ENCODE results near the gene OLR1. TPM values are rescaled to one million over a fixed set of nuclear protein-coding genes. Genes with fewer than 3 reads are reported as not detected.
A peak's percentile ranks its signal among the peaks of the same experiment; 100 is the strongest.
"Not testable (repeated sequence)": the region's sequence is repeated elsewhere in the genome, so short reads cannot be mapped to it uniquely, and the experiment has no call there.

OLR1 gene
- total and polyA plus RNA-seq, 4 donors: 6.3 to 27.2 (median 21.4) TPM

- H3K27ac ChIP-seq (ENCODE audit: low read depth, low read length): no peak overlapping the region
- H3K4me1 ChIP-seq (ENCODE audit: control insufficient read depth, insufficient read depth, low read length): no peaks in the 10 kb centered on the region
- no peaks in the 10 kb centered on the region for H3K36me3 ChIP-seq (ENCODE audit: control insufficient read depth, insufficient read depth, low read length)
- WGBS (ENCODE audit: insufficient coverage): 100% methylated on average over 1 of the region's 3 CpGs
- no peak for DNase-seq (ENCODE audit: low read depth in 4 of 6, low spot score in 6 of 6)
- H3K4me3 ChIP-seq (ENCODE audit: low read depth, low read length): no peak overlapping the region
- H3K27me3 ChIP-seq (ENCODE audit: control insufficient read depth, insufficient read depth, low read length): no peaks in the 10 kb centered on the region
- no peaks in the 10 kb centered on the region for H3K9me3 ChIP-seq (ENCODE audit: control insufficient read depth, insufficient read depth, low read length)
These were observed 22.3 kb upstream of the OLR1 start for GRCh38 chr12:10194160-10194670.

GRCh38 chr12:10191865-10192264 lies 19.9 kb upstream of the OLR1 start:
- 0% methylated on average over 1 of the region's 2 CpGs for WGBS (ENCODE audit: insufficient coverage)
- H3K4me3 ChIP-seq (ENCODE audit: low read depth, low read length): no peak overlapping the region
- DNase-seq (ENCODE audit: low read depth in 4 of 6, low spot score in 6 of 6): peak in 2 of 6 donors; percentile 10 to 76
- H3K4me1 ChIP-seq (ENCODE audit: control insufficient read depth, insufficient read depth, low read length): no peaks in the 10 kb centered on the region
- H3K27ac ChIP-seq (ENCODE audit: low read depth, low read length): no peak overlapping the region
- H3K27me3 ChIP-seq (ENCODE audit: control insufficient read depth, insufficient read depth, low read length): no peaks in the 10 kb centered on the region
- H3K9me3 ChIP-seq (ENCODE audit: control insufficient read depth, insufficient read depth, low read length): no peaks in the 10 kb centered on the region
- H3K36me3 ChIP-seq (ENCODE audit: control insufficient read depth, insufficient read depth, low read length): no peaks in the 10 kb centered on the region

GRCh38 chr12:10190558-10191388 lies 18.8 kb upstream of the OLR1 start:
- 37% methylated on average over 5 of the region's 13 CpGs for WGBS (ENCODE audit: insufficient coverage)
- Histone ChIP-seq H3K27me3 (ENCODE audit: control insufficient read depth, insufficient read depth, low read length) (no peaks in the 10 kb centered on the region), H3K27ac (ENCODE audit: low read depth, low read length) (no peak overlapping the region), H3K4me3 (ENCODE audit: low read depth, low read length) (no peak overlapping the region), H3K9me3 (ENCODE audit: control insufficient read depth, insufficient read depth, low read length) (no peaks in the 10 kb centered on the region), H3K4me1 (ENCODE audit: control insufficient read depth, insufficient read depth, low read length) (no peaks in the 10 kb centered on the region), H3K36me3 (ENCODE audit: control insufficient read depth, insufficient read depth, low read length) (no peaks in the 10 kb centered on the region)
- peak in 5 of 6 donors; percentile 29 to 88 (median 47) for DNase-seq (ENCODE audit: low read depth in 4 of 6, low spot score in 6 of 6)

- no peaks in the 10 kb centered on the region for H3K9me3 ChIP-seq (ENCODE audit: control insufficient read depth, insufficient read depth, low read length)
- 67% methylated on average over 3 of the region's 5 CpGs for WGBS (ENCODE audit: insufficient coverage)
- no peak overlapping the region for H3K4me3 ChIP-seq (ENCODE audit: low read depth, low read length)
- no peaks in the 10 kb centered on the region for H3K4me1 ChIP-seq (ENCODE audit: control insufficient read depth, insufficient read depth, low read length)
- H3K27ac ChIP-seq (ENCODE audit: low read depth, low read length): no peak overlapping the region
- H3K27me3 ChIP-seq (ENCODE audit: control insufficient read depth, insufficient read depth, low read length): no peaks in the 10 kb centered on the region
- DNase-seq (ENCODE audit: low read depth in 4 of 6, low spot score in 6 of 6): no peak
- no peaks in the 10 kb centered on the region for H3K36me3 ChIP-seq (ENCODE audit: control insufficient read depth, insufficient read depth, low read length)
These were observed 17.7 kb upstream of the OLR1 start for GRCh38 chr12:10189653-10190052.

GRCh38 chr12:10186958-10187357 lies 15.0 kb upstream of the OLR1 start:
- WGBS (ENCODE audit: insufficient coverage): 90% methylated on average over 4 of the region's 6 CpGs
- not testable (repeated sequence) for H3K36me3 ChIP-seq (ENCODE audit: control insufficient read depth, insufficient read depth, low read length); H3K27ac ChIP-seq (ENCODE audit: low read depth, low read length); DNase-seq (ENCODE audit: low read depth in 4 of 6, low spot score in 6 of 6); H3K27me3 ChIP-seq (ENCODE audit: control insufficient read depth, insufficient read depth, low read length); H3K4me1 ChIP-seq (ENCODE audit: control insufficient read depth, insufficient read depth, low read length); H3K4me3 ChIP-seq (ENCODE audit: low read depth, low read length); H3K9me3 ChIP-seq (ENCODE audit: control insufficient read depth, insufficient read depth, low read length)

GRCh38 chr12:10186299-10186698 lies 14.4 kb upstream of the OLR1 start:
- H3K9me3 ChIP-seq (ENCODE audit: control insufficient read depth, insufficient read depth, low read length): no peaks in the 10 kb centered on the region
- WGBS (ENCODE audit: insufficient coverage): 61% methylated on average over 7 of the region's 11 CpGs
- H3K4me1 ChIP-seq (ENCODE audit: control insufficient read depth, insufficient read depth, low read length): no peaks in the 10 kb centered on the region
- no peak overlapping the region for H3K4me3 ChIP-seq (ENCODE audit: low read depth, low read length)
- H3K27me3 ChIP-seq (ENCODE audit: control insufficient read depth, insufficient read depth, low read length): no peaks in the 10 kb centered on the region
- H3K27ac ChIP-seq (ENCODE audit: low read depth, low read length): no peak overlapping the region
- DNase-seq (ENCODE audit: low read depth in 4 of 6, low spot score in 6 of 6): peak in 1 of 6 donors; percentile 16
- H3K36me3 ChIP-seq (ENCODE audit: control insufficient read depth, insufficient read depth, low read length): no peaks in the 10 kb centered on the region

- no CpG with 5 or more reads among the region's 7 CpGs for WGBS (ENCODE audit: insufficient coverage)
- Histone ChIP-seq H3K27ac (ENCODE audit: low read depth, low read length) (no peak overlapping the region), H3K4me1 (ENCODE audit: control insufficient read depth, insufficient read depth, low read length) (no peaks in the 10 kb centered on the region), H3K4me3 (ENCODE audit: low read depth, low read length) (no peak overlapping the region), H3K27me3 (ENCODE audit: control insufficient read depth, insufficient read depth, low read length) (no peaks in the 10 kb centered on the region), H3K9me3 (ENCODE audit: control insufficient read depth, insufficient read depth, low read length) (no peaks in the 10 kb centered on the region), H3K36me3 (ENCODE audit: control insufficient read depth, insufficient read depth, low read length) (no peaks in the 10 kb centered on the region)
- no peak for DNase-seq (ENCODE audit: low read depth in 4 of 6, low spot score in 6 of 6)
These were observed 12.4 kb upstream of the OLR1 start for GRCh38 chr12:10184261-10184843.

GRCh38 chr12:10182354-10183049 lies 10.6 kb upstream of the OLR1 start:
- Histone ChIP-seq H3K9me3 (ENCODE audit: control insufficient read depth, insufficient read depth, low read length) (no peaks in the 10 kb centered on the region), H3K27ac (ENCODE audit: low read depth, low read length) (no peak overlapping the region), H3K4me1 (ENCODE audit: control insufficient read depth, insufficient read depth, low read length) (no peaks in the 10 kb centered on the region), H3K36me3 (ENCODE audit: control insufficient read depth, insufficient read depth, low read length) (no peaks in the 10 kb centered on the region), H3K4me3 (ENCODE audit: low read depth, low read length) (no peak overlapping the region), H3K27me3 (ENCODE audit: control insufficient read depth, insufficient read depth, low read length) (no peaks in the 10 kb centered on the region)
- WGBS (ENCODE audit: insufficient coverage): no CpG with 5 or more reads among the region's 5 CpGs
- no peak for DNase-seq (ENCODE audit: low read depth in 4 of 6, low spot score in 6 of 6)

- Histone ChIP-seq H3K27ac (ENCODE audit: low read depth, low read length) (no peak overlapping the region), H3K27me3 (ENCODE audit: control insufficient read depth, insufficient read depth, low read length) (no peaks in the 10 kb centered on the region), H3K36me3 (ENCODE audit: control insufficient read depth, insufficient read depth, low read length) (no peaks in the 10 kb centered on the region), H3K4me1 (ENCODE audit: control insufficient read depth, insufficient read depth, low read length) (no peaks in the 10 kb centered on the region), H3K4me3 (ENCODE audit: low read depth, low read length) (no peak overlapping the region), H3K9me3 (ENCODE audit: control insufficient read depth, insufficient read depth, low read length) (no peaks in the 10 kb centered on the region)
- WGBS (ENCODE audit: insufficient coverage): 38% methylated on average over 1 of the region's 5 CpGs
- DNase-seq (ENCODE audit: low read depth in 4 of 6, low spot score in 6 of 6): no peak
These were observed 7.8 kb upstream of the OLR1 start for GRCh38 chr12:10179776-10180181.

Data from spinal cord (tissue), 10 donors.